ENCODE results near the gene GALT.

DNA sequence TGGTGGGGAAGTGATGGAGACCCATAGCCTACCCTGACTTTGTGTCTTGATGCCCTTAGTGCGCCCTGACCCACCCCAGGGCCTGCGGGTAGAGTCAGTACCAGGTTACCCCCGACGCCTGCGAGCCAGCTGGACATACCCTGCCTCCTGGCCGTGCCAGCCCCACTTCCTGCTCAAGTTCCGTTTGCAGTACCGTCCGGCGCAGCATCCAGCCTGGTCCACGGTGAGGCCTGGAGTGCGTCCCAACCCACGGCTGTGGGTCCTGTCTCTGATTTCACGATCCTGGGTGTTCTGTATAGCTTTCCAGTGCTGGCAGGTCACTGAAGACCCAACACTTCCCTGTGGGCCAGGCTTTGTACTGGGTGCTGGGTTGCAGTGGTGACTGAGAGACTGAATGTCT is 12.0 kb downstream of the GALT start:
- TF ChIP-seq, protein P1, sequence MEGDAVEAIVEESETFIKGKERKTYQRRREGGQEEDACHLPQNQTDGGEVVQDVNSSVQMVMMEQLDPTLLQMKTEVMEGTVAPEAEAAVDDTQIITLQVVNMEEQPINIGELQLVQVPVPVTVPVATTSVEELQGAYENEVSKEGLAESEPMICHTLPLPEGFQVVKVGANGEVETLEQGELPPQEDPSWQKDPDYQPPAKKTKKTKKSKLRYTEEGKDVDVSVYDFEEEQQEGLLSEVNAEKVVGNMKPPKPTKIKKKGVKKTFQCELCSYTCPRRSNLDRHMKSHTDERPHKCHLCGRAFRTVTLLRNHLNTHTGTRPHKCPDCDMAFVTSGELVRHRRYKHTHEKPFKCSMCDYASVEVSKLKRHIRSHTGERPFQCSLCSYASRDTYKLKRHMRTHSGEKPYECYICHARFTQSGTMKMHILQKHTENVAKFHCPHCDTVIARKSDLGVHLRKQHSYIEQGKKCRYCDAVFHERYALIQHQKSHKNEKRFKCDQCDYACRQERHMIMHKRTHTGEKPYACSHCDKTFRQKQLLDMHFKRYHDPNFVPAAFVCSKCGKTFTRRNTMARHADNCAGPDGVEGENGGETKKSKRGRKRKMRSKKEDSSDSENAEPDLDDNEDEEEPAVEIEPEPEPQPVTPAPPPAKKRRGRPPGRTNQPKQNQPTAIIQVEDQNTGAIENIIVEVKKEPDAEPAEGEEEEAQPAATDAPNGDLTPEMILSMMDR (IDR thresholded peaks at IDR 0.05): no peak
- TF ChIP-seq EZH2 (IDR thresholded peaks at IDR 0.05) (no peak), EZH2phosphoT487 (IDR thresholded peaks at IDR 0.05) (no peak)

Data from neural progenitor cell (in vitro differentiated cells).